H9 (cell line): ENCODE data around the gene DDX1. TPM values are rescaled to one million over a fixed set of nuclear protein-coding genes. Genes with fewer than 3 reads are reported as not detected.

Source experiments
- DNase-seq: peaks from one replicate; pipeline ENCODE4 v3.0.0-alpha.2; 2017
- H2AFZ ChIP-seq: one replicate; pipeline ENCODE4 v1.6.1; 2013; ENCODE audit warnings: mild to moderate bottlenecking, low read length, control low read depth, moderate library complexity
- H2AK5ac ChIP-seq: 2 replicates; pipeline ENCODE4 v1.6.1; 2013; ENCODE audit warnings: low read length, control low read depth, mixed read lengths; ENCODE audit not compliant: insufficient read length
- H2BK120ac ChIP-seq: one replicate; pipeline ENCODE4 v1.6.1; 2013; ENCODE audit warnings: low read depth, mild to moderate bottlenecking, low read length, control low read depth, inconsistent platforms; ENCODE audit not compliant: poor library complexity, severe bottlenecking
- H2BK12ac ChIP-seq: 2 replicates; pipeline ENCODE4 v1.6.1; 2013; ENCODE audit warnings: low read length, control low read depth, mixed read lengths, low read depth; ENCODE audit not compliant: insufficient read length
- H2BK15ac ChIP-seq: 2 replicates; pipeline ENCODE4 v1.6.1; 2013; ENCODE audit warnings: low read depth, low read length, control low read depth
- H2BK20ac ChIP-seq: one replicate; pipeline ENCODE4 v1.6.1; 2013; ENCODE audit warnings: low read depth, mild to moderate bottlenecking, low read length, control low read depth, inconsistent platforms; ENCODE audit not compliant: poor library complexity, severe bottlenecking
- H2BK5ac ChIP-seq: 2 replicates; pipeline ENCODE4 v1.6.1; 2013; ENCODE audit warnings: low read length, control low read depth, mixed read lengths; ENCODE audit not compliant: insufficient read length
- H3K14ac ChIP-seq: 2 replicates; pipeline ENCODE4 v1.6.1; 2013; ENCODE audit warnings: low read length, control low read depth; ENCODE audit not compliant: insufficient read depth
- H3K18ac ChIP-seq: 2 replicates; pipeline ENCODE4 v1.6.1; 2013; ENCODE audit warnings: low read depth, mild to moderate bottlenecking, mixed read lengths, low read length, control low read depth; ENCODE audit not compliant: insufficient read length
- H3K23ac ChIP-seq: 2 replicates; pipeline ENCODE4 v1.6.1; 2013; ENCODE audit warnings: low read length, control low read depth, mixed read lengths, low read depth; ENCODE audit not compliant: insufficient read length
- H3K23me2 ChIP-seq: 2 replicates; pipeline ENCODE4 v1.6.1; 2013; ENCODE audit warnings: low read depth, mild to moderate bottlenecking, mixed read lengths, low read length, control low read depth; ENCODE audit not compliant: insufficient read length, poor library complexity, severe bottlenecking
- H3K27ac ChIP-seq: 2 replicates; pipeline ENCODE4 v1.5.1; 2013; ENCODE audit warnings: low read length, control low read depth, mixed read lengths, low read depth; ENCODE audit not compliant: insufficient read length
- H3K27me3 ChIP-seq: 2 replicates; pipeline ENCODE4 v1.6.1; 2013; ENCODE audit warnings: low read length, control low read depth, inconsistent platforms; ENCODE audit not compliant: insufficient read depth
- H3K4ac ChIP-seq: 2 replicates; pipeline ENCODE4 v1.6.1; 2013; ENCODE audit warnings: low read depth, mild to moderate bottlenecking, control low read depth, inconsistent platforms, low read length, moderate library complexity
- H3K4me1 ChIP-seq: 2 replicates; pipeline ENCODE4 v1.6.1; 2013; ENCODE audit warnings: low read length, control low read depth, inconsistent platforms; ENCODE audit not compliant: insufficient read depth
- H3K4me2 ChIP-seq: 2 replicates; pipeline ENCODE4 v1.6.1; 2013; ENCODE audit warnings: low read length, control low read depth, mixed read lengths; ENCODE audit not compliant: insufficient read length, insufficient read depth
- H3K56ac ChIP-seq: 2 replicates; pipeline ENCODE4 v1.6.1; 2013; ENCODE audit warnings: low read depth, mild to moderate bottlenecking, mixed read lengths, low read length, control low read depth; ENCODE audit not compliant: insufficient read length
- H3K79me1 ChIP-seq: 2 replicates; pipeline ENCODE4 v1.6.1; 2013; ENCODE audit warnings: low read depth, mild to moderate bottlenecking, moderate library complexity, low read length, control low read depth, inconsistent platforms; ENCODE audit not compliant: insufficient read depth, poor library complexity, severe bottlenecking
- H3K79me2 ChIP-seq: 2 replicates; pipeline ENCODE4 v1.6.1; 2013; ENCODE audit warnings: low read length, control low read depth, inconsistent platforms; ENCODE audit not compliant: insufficient read depth
- H3K9ac ChIP-seq: 2 replicates; pipeline ENCODE4 v1.6.1; 2013; ENCODE audit warnings: low read length, control low read depth, mixed read lengths; ENCODE audit not compliant: insufficient read length; ENCODE audit errors: extremely low read depth
- H3K9me3 ChIP-seq: one replicate; pipeline ENCODE4 v1.6.1; 2013; ENCODE audit warnings: low read depth, low read length, inconsistent platforms; ENCODE audit not compliant: control insufficient read depth
- H3T11ph ChIP-seq: one replicate; pipeline ENCODE4 v1.6.1; 2013; ENCODE audit warnings: mild to moderate bottlenecking, low read length, control low read depth, inconsistent platforms
- H4K20me1 ChIP-seq: one replicate; pipeline ENCODE4 v1.6.1; 2013; ENCODE audit not compliant: control insufficient read depth, insufficient read length, insufficient read depth
- H4K5ac ChIP-seq: 2 replicates; pipeline ENCODE4 v1.6.1; 2013; ENCODE audit warnings: low read depth, mild to moderate bottlenecking, mixed read lengths, low read length, control low read depth; ENCODE audit not compliant: insufficient read length
- H4K8ac ChIP-seq: replicated peaks from 2 replicates; pipeline ENCODE4 v1.6.1; 2013; ENCODE audit warnings: low read length, control low read depth, mixed read lengths, low read depth; ENCODE audit not compliant: insufficient read length
- H4K91ac ChIP-seq: 2 replicates; pipeline ENCODE4 v1.6.1; 2013; ENCODE audit warnings: low read depth, mild to moderate bottlenecking, moderate library complexity, mixed read lengths, low read length, control low read depth; ENCODE audit not compliant: insufficient read length
- H3K27ac Mint-ChIP-seq, 3 experiments: 2 replicates in 2 of 3; 3 replicates in 1 of 3; pipeline ENCODE4 v1.8.0; 2020 to 2021; ENCODE audit warnings: mixed read lengths in 3 of 3, mild to moderate bottlenecking in 1 of 3, moderate library complexity in 1 of 3
- H3K27me3 Mint-ChIP-seq: 2 replicates; pipeline ENCODE4 v1.8.0; 2021; ENCODE audit warnings: low read depth, mild to moderate bottlenecking, moderate library complexity, mixed read lengths
- H3K36me3 Mint-ChIP-seq, 3 experiments: 2 replicates in 2 of 3; 3 replicates in 1 of 3; pipeline ENCODE4 v1.8.0; 2020 to 2021; ENCODE audit warnings: low read depth in 3 of 3, mixed read lengths in 3 of 3; ENCODE audit not compliant: insufficient read depth in 1 of 3
- H3K4me1 Mint-ChIP-seq, 2 experiments: 2 replicates each; pipeline ENCODE4 v1.8.0; 2020; ENCODE audit warnings: mixed read lengths in 2 of 2
- H3K4me3 Mint-ChIP-seq, 2 experiments: 2 replicates in 1 of 2; 3 replicates in 1 of 2; pipeline ENCODE4 v1.8.0; 2020 to 2021; ENCODE audit warnings: mild to moderate bottlenecking in 2 of 2, mixed read lengths in 2 of 2, moderate library complexity in 1 of 2
- H3K9me3 Mint-ChIP-seq, 2 experiments: 2 replicates in 1 of 2; 3 replicates in 1 of 2; pipeline ENCODE4 v1.8.0; 2020; ENCODE audit warnings: mild to moderate bottlenecking in 2 of 2, mixed read lengths in 2 of 2, moderate library complexity in 1 of 2
- CTCF ChIP-seq: fragments of 200-600 bp; sonication (generic); conservative IDR thresholded peaks from 3 replicates; pipeline ENCODE4 v1.8.0; 2021; ENCODE audit warnings: antibody characterized with exemption, mild to moderate bottlenecking
- WGBS: extraction: QIAGEN DNeasy Blood & Tissue Kit; methylation state at CpG from one replicate; pipeline ENCODE4 v1.1.7; 2013; ENCODE audit warnings: missing lambda C conversion rate, low lambda C conversion rate, mixed read lengths; ENCODE audit not compliant: insufficient read length; ENCODE audit errors: extremely low coverage; 5-methylcytosine and 5-hydroxymethylcytosine counted together
- total RNA-seq: library from RNA; stranded (reverse); gene quantifications from 2 replicates; pipeline ENCODE4 v1.2.1, GENCODE V29; 2021

DDX1 gene
- total RNA-seq, 1 experiment from 2014 or later, result 120 TPM

GRCh38 chr2:15615301-15615920, 23.7 kb downstream of the DDX1 start:
- H2AFZ ChIP-seq, result no peak overlapping the region
- no peak overlapping the region for H3K4ac ChIP-seq
- H3K56ac ChIP-seq, result no peak overlapping the region
- H3K23ac ChIP-seq, result no peak overlapping the region
- no peak overlapping the region for H2BK5ac ChIP-seq
- no peaks in the 10 kb centered on the region for H3K9me3 ChIP-seq
- H3K79me1 ChIP-seq, result no peaks in the 10 kb centered on the region
- no peak overlapping the region for H2BK120ac ChIP-seq
- Mint-ChIP-seq H3K27ac (no peak overlapping the region), H3K27me3 (no peaks in the 10 kb centered on the region), H3K4me1 (no peaks in the 10 kb centered on the region), H3K9me3 (peaks cover 2 to 5% of the 10 kb centered on the region in 2 experiments; a peak in 2 of 5 replicates), H3K36me3 (peaks cover 17 to 63% (median 51%) of the 10 kb centered on the region in 3 experiments; a peak in 6 of 7 replicates), H3K4me3 (no peak overlapping the region)
- no peaks in the 10 kb centered on the region for H3K4me1 ChIP-seq
- no peak overlapping the region for H2AK5ac ChIP-seq
- no peaks in the 10 kb centered on the region for H4K20me1 ChIP-seq
- no peak overlapping the region for H4K8ac ChIP-seq
- no peak for TF ChIP-seq CTCF
- no peak overlapping the region for H2BK15ac ChIP-seq
- no peaks in the 10 kb centered on the region for H3K23me2 ChIP-seq
- no peak overlapping the region for H3T11ph ChIP-seq
- H2BK12ac ChIP-seq, result no peak overlapping the region
- H3K27me3 ChIP-seq, result no peaks in the 10 kb centered on the region
- 100% methylated on average over 1 of the region's 3 CpGs for WGBS
- H3K9ac ChIP-seq, result no peak overlapping the region
- H3K18ac ChIP-seq, result no peak overlapping the region
- no peak overlapping the region for H4K5ac ChIP-seq
- no peak overlapping the region for H3K14ac ChIP-seq
- H4K91ac ChIP-seq, result no peak overlapping the region
- no peak for DNase-seq
- H2BK20ac ChIP-seq, result no peak overlapping the region
- H3K27ac ChIP-seq, result no peak overlapping the region
- H3K79me2 ChIP-seq, result no peaks in the 10 kb centered on the region
- no peak overlapping the region for H3K4me2 ChIP-seq
